NCI-H2171 treated with DMSO at 0.1 percent for 48 hours (cell line): Measurements from ENCODE around the gene HOXA3.

Experiments used
- DNase-seq: peaks from one replicate; lab custom pipeline; 2025; lab: John Stamatoyannopoulos, UW

Gene HOXA3

DNA sequence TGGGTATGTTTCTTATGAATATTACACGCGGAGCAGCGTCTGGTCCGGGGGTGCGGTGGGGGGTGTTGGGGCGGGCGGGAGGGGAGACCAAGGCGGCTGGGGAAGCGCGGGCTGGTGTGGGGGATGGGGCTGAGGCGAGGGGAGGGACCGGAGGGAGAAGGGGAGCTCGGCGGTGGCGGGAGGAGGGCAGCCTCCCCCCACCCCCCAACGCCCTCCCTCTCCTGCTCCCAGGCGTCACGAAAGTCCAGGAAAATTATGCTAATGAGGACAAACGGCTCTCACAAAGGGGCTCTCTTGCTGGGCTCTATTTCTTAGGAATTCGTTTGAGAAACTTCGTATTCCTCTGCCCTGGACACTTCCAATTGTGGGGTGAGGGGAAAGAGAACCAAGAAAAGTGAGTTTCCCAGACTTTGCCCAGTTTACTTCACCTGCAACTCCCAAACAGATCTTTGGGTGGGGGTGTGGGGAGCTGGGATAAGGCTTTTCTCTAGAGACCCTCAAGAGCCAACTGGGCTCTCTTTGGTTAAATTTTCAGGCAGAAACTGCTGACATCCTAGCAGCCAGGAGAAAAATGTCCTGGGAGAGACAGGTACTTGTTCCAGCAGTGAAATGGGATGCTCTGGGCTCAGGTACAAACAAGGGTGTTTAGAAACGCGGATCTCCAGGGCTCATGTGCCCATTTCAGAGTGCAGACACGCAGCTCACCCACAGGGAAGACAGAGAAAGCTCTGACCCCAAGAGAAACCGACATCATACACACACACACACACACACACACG is 38.2 kb downstream of the HOXA3 start:
- DNase-seq: no peak

DNA sequence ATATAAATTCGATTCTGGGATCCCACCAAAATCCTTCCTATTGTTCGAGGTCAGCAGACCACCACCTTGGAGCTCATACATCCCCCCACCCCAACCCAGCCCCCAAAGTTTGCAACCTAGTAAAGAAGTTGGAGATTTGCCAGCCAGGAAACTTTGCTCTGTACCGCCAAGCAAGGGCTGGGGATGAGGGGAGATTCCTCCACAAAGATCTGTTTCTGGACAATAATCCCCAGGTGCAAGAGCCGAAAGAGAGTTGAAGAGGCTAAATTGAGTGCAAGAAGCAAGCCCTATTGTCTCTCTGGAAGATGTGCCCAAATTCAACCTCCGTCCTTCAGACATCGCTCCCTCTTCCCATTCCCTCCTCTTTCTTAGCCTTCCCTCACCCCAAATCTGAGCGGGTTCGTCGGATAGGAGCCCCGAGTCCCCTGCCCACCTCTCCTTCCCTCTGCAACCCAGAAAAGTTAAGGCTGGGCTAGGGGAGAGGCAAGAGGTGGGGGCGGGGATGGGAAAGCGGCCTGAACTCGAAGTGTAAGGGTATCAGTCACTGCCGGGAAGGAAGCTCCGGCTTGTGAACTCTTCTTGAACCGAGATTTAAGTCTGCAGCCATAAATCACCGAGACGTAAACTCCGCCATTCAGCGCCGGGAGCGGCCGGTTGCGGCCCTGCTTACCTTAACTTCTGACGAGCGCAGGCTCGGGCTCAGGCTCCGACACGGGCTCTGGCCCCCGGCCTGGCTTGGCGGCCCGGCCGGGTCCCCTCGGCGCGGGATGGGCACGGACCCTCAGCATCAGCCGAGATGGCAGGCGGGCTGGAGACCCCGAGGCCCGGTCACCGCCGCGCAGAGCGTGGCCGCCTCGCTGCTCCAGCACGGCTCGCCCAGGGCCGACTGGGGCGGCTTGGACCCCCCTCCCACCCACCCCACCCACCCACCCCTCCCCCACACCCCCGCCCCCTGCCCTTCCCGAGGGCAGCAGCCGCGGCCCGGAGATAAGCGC is 39.1 kb downstream of the HOXA3 start:
- no peak for DNase-seq

DNA sequence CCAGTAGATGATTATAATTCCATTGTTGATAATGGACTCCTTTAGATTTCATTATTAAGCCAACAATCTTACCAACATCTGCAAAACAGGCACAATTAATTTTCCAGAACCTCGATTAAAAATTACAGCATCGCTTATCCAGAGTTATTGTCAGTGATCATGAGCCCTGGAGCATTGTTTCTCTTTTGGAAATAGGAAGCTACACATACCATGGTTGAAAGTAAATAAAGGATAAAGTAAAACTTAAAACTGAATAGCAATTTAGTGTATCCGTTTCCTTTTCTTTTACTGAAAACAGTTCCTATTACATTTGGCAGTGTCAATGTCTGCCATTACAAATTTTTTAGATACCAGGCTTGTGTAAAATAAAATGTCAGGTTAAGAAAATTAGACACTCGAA is 40.0 kb downstream of the HOXA3 start:
- DNase-seq: no peak

DNA sequence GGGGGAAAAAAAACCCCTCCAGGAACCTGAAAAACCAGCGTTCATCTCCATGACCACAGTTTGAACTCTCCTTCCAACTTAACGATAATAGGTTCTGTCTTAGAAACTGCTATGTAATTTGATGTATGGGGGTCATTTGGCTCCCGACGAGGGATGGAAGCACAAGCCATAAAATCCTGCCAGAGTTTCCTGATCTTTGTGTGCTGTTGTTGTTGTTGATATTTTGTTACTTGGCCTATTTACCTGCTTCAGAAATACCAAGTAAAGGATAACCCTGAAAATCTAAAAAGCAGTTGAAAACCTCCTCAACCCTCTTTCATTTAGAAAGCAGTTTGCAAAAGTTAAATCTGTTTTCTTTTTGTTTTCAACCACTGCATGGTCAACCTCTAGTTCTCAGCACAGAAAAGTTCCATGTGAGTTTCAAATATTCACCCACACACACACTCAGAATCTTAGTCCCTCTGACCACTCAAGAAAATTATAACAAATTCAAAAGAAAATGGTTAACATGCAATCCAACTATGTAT is 40.6 kb downstream of the HOXA3 start:
- no peak for DNase-seq

- DNase-seq: no peak
Observed at GRCh38 chr7:27111042-27111750, 41.2 kb downstream of the HOXA3 start.

GRCh38 chr7:27110186-27111031 is 42.0 kb downstream of the HOXA3 start:
- DNase-seq: no peak

GRCh38 chr7:27109466-27110185 is 42.8 kb downstream of the HOXA3 start:
- no peak for DNase-seq

- DNase-seq: no peak
Observed at GRCh38 chr7:27108390-27109127, 43.8 kb downstream of the HOXA3 start.

DNA sequence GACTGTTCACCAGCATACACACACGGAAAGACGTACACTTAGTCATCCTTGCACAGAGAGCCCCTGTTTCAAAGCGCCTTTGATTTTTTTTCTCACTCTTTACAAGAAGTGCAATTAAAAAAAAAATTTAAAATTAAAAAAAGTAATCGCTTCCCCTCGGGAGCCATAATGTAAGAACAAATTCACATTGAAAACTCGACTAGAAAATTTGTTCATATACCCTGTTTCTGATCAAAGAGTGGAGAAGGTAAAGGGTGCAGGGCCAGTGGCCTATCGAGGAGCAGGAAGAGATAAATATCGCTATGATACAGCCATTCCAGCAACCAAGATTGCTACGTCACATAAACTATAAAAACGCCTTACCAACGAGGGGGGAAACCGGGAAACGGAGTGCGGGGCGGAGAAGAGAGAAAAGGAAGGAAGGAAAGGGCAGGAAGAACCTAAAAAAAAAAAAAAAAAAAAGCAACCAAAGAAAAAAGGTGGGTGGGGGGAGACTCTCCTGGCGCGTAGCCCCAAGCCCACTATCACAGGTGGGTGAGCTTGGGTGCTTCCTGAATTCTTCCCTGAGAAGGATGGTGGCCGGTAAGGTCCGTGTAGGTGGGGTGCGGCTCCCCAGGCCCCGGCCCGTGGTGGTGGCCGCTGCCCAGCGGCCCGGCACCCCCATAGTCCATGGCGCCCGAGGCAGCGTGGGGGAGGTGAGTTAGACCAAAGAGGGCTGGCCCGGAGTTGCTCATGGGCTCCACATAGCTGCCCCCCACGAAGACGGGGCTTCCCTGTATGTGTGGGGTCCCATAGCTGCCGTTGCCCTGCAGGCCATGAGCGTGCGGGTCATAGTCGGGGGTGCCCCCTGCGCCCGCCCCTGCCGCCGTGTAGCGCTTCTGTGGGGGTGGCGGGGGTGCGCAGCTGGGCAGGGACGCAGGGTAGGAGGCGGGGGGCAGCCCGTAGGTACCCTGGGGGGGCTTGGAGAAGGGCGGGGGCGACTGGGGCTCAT is 44.7 kb downstream of the HOXA3 start:
- no peak for DNase-seq

- no peak for DNase-seq
Observed at GRCh38 chr7:27106901-27107240, 45.5 kb downstream of the HOXA3 start.

DNA sequence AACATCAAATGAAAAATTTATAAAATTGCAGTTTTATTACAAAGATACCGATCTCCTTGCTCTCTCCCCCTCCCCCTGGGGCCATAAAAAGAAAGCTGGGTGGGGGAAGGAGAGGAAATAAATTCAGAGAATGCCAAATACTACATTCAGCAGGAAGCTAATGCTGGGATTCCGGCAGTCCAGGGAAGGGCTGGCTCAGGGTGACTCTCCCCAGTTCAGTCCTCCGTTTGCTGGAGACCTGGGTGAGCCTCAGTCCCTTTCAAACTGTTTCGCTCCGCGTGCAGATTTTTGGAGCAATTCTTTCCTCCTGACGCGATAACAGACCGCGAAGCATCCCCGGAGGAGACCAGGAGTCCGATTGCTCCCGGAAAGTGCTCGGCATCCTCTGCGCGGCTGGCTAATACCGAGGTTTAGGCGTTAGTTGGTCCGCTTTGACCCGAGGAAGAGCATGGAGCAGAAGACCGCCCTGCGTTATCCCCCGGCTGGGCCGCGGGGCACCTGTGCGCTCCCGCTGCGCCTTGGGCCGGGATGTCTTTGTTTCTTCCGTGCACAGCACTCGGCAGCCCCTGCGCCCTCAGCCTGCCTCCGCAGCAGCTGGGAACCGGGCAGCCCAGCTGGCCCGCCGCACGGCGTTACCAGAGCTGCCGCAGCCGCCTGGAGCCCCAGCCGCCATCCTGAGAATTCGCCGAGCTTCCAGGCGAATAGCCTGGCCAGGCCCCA is 46.0 kb downstream of the HOXA3 start:
- no peak for DNase-seq

GRCh38 chr7:27105301-27106031 is 46.9 kb downstream of the HOXA3 start:
- DNase-seq: no peak

GRCh38 chr7:27104341-27105058 is 47.9 kb downstream of the HOXA3 start:
- no peak for DNase-seq

DNA sequence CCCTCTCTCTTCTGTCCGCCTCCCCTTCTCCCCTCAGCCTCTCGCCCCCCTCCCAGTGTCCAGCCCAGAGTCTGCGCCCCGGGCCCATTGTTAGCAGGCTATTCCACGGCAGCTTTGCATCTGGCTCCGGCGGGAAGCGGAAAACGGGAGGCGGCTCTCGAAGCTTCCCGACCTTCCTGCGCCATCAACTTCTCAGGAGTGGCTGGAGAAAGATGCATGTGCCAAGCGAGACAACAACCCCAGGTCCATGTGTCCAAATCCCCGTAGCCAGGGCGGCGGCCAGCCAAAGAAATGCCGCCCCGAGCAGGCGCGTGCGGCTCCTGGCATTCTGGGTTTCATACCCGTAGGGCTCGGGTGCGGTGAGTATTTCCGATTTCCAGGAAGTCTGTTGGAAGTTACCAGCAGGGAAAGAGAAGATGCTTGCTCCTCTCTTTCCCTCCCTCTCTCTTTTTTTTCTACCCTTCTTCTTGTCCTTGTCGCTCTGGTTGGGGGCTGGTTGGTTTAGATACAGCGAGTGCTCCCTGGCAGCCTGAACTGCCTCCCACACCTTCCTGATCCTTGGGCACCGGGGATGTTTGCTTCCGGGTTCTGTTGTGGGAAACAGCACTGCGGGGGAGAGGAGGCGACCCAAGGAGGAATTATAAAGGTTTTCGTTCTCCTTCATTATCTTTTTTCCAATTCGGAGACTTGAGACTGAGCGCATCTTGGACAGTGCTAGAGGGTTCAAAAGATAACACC is 48.7 kb downstream of the HOXA3 start:
- no peak for DNase-seq

- DNase-seq: no peak
Observed at GRCh38 chr7:27102581-27103442, 49.6 kb downstream of the HOXA3 start, which contains the start of gene HOXA2. Gene HOXA2, minus strand, starts transcription at chr7:27102683. Its CDS starts 183 bp downstream, at chr7:27102500.
